Measurements from ENCODE around the gene MLLT10.
"Not testable (repeated sequence)": the region's sequence is repeated elsewhere in the genome, so short reads cannot be mapped to it uniquely, and the experiment has no call there.

MLLT10 gene

DNA sequence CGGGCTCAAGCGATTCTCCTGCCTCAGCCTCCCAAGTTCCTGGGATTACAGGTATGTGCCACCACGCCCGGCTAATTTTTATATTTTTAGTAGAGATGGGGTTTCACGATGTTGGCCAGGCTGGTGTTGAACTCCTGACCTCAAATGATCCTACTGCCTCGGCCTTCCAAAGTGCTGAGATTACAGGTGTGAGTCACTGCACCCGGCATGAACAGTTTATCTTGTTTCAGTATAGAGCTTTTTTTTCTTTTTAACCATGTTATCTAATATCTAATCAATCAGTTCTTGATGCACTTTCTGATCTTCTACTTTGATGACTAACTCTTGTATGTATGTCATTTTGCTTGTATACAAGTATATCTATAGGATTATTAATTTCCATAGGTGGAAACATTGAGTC is 54.1 kb downstream of the MLLT10 start:
- not testable (repeated sequence) for DNase-seq

- DNase-seq: no peak
Observed at GRCh38 chr10:21593986-21594385, 60.0 kb downstream of the MLLT10 start.

- DNase-seq: no peak
Observed at GRCh38 chr10:21599582-21599981, 65.5 kb downstream of the MLLT10 start.

DNA sequence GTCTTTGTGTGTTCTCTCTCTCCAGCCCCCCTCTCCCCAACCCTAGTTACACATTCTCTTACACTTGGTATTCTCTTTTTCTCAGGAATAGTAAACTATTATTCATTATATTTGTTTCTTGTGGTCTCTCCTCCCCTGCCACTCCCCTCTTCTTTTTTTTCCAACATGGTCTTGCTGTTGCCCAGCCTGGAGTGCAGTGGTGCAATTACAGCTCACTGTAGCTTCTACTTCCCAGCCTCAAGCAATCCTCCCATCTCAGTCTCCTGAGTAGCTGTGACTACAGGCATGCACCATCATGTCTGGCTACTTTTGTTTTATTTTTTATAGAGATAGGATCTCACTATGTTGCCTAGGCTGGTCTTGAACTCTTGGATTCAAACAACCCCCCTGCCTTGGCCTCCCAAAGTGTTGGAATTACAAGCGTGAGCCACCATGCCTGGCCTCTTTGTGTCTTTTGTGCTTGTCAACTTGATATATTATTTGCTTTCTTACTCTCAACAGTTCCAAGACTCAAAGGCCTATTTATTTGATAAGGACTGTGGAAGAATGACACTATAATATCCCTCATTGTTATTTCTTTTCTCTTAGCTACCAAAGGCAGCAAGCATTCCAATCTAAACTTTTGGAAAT is 66.9 kb downstream of the MLLT10 start:
- no peak for DNase-seq

DNA sequence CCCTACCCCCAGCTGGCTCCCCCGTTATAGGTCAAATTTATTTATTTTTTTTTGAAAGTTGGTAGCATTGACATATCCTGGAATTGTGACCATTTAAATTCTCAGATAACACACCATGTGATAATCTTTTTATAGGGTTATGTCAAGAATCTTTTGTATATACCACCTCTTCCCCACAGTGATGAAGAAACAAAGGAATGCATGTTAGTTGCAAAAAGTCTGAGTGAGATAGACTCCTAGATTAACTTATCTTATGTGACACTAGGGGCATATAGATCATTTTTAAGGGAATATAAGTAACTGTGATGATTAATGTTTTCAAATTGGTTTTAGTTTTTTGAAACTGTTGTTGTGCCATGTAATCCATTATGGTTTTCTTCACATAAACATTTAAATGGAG is 68.3 kb downstream of the MLLT10 start:
- no peak for DNase-seq

- no peak for DNase-seq
Observed at GRCh38 chr10:21603721-21604120, 69.7 kb downstream of the MLLT10 start.

DNA sequence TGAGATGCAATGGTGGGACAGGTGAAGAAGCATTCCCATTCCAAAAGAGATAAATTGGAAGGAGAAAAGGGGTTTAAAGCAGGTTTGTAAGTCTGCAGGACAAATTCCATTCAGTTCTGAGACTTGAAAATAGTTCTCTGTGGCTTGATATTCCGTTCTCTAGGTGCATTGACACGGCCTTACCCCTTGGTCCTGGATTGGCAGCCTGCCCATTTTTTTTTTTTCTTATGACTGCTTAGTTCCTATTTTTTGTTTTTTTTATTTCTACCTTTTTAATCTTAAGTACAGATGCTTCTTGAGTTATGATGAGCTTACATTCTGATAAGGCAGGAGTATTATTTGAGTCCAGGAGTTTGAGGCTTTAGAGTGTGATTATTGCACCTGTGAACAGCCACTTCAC is 70.6 kb downstream of the MLLT10 start:
- no peak for DNase-seq

DNA sequence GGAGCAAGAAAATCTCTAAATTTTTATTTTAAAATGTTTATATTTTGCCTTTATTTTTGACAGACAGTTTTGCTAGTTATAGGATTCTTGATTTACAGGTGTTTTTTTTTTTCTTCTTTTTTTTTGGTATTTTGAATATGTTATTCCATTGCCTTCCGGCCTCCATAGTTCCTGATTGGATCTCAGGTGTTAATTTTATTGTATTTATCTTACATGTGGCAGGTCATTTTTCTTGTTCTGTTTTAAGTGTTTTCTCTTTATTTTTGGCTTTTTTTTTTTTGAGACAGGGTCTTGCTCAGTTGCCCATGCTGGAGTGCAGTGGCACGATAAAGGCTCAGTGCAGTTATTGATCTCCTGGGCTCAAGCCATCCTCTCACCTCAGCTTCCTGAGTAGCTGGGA is 73.9 kb downstream of the MLLT10 start:
- no peak for DNase-seq

GRCh38 chr10:21614000-21614399 is 80.0 kb downstream of the MLLT10 start:
- DNase-seq: no peak

DNA sequence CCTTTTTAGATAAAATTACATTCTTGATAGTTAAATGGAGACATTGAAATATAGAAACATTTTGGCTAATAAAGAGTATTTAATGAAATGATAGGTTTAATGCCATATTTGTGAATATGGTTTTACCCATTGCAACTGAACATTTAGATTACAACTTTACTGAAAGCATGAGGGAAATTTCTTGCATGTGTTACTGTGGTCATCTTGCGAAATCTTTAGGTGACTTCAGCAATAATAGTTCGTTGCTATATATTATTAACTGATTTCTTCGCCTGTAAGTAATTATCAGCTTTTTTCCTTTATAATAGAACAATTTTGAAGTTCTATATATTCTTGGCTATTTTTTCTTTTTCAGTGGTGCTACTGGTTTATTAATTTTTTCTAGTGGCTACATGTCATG is 83.2 kb downstream of the MLLT10 start:
- no peak for DNase-seq

DNA sequence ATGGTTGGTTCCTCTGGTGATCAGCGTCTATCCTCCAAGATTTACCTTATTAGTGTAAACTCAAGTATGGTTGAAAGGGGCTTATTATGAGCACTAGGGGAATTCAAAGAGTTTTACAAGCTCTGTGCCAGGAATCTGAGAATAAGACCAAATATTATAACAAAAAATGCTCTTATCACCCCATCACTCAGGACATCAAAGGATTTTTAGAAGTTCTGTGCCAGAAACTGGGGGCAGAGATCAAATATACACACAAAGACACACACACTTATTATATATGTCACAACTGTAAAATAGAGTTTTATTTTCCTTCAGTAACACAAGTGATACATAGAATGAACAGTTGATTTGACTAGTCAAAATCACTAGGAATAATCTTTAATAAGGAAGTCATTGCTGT is 89.3 kb downstream of the MLLT10 start:
- no peak for DNase-seq

DNA sequence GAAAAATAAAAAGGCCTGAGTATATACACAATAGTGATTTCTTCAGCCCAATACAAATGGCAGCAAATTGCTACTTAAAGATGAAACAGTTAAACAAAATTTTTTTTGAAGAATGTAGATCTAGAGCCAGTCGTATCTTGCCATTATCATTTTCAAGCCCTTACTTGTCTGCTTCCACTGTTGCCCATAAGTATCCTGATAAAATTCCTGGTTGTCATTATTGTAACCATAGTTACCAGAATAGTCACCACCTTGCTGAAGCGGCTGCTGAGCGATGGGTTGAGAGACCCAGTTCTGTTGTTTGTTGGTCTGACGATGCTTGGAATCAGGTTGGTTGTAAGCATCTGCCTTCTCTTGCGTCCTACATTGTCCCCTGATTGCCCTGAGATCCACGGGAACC is 90.4 kb downstream of the MLLT10 start:
- DNase-seq: not testable (repeated sequence)

- no peak for DNase-seq
Observed at GRCh38 chr10:21624951-21625350, 90.9 kb downstream of the MLLT10 start.

- DNase-seq: no peak
Observed at GRCh38 chr10:21625623-21626229, 91.7 kb downstream of the MLLT10 start.

DNA sequence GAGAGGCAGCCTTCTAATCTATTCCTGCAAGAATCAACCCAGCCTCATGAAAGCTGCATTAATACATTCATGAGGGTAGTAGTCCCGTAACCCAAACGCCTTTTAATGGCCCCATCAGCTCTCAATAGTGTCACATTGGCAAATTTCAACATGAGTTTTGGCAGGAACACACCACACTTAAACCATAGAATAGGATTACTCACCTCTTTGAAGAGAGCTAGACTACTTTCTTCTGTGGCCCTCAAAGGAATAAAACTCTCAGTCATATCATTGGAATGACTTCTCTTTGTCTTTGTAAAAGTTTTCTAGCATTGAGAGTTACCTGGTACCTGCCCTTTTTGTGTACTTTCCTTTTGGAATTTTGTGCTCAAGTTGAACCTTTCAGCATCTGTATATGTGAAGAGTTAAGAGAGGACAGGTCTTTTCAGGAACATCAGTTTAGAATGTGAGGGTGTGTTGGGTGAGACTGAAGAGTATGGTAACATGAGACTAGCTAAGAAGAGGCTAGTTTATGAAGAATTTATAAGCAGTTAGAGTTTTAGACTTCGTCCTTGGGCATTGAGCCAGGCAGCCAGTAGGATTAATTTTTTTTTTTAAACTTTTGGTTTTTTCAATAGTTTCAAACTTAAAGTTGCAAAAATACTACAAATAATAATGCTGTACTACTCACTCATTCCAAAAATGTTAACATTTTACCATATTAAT is 92.6 kb downstream of the MLLT10 start:
- no peak for DNase-seq

DNA sequence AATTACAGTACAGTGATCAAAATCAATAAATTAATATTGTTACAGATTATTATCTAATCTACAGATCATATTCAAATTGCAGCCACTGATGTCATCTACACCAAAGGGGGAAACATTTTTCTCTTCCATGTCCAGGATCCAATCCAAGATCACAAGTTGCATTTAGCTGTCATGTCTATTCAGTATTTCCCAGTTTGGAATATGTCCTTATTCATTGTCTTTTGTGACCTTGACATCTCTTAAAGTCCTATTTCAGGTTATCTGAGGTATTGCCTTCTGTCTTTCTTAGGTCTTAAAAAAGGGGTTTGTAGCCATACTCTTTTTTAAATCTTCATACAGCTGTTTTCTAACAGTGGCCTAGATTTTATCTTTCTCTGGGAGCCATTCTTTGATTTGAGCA is 93.3 kb downstream of the MLLT10 start:
- DNase-seq: no peak

DNA sequence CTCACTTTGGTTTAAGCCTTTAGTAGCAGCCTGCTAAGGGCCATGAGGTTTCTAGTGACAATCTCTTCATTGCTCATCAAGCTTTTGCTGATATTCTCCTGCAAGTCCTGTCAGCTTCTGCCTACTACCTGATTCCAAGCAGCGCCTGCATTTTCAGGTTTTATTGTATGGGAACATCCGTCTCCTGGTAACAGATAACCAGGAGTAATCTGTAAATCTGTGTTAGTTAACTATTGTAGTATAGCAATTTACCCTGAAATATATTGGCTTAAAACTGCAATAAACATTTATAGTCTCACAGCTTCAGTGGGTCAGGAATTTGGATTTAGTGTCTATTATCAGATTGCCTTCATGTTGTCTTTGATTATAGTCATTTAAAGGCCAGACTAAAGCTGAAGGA is 94.0 kb downstream of the MLLT10 start:
- no peak for DNase-seq

- not testable (repeated sequence) for DNase-seq
Observed at GRCh38 chr10:21628645-21629044, 94.6 kb downstream of the MLLT10 start.

GRCh38 chr10:21634599-21635365 is 100.8 kb downstream of the MLLT10 start:
- no peak for DNase-seq

DNA sequence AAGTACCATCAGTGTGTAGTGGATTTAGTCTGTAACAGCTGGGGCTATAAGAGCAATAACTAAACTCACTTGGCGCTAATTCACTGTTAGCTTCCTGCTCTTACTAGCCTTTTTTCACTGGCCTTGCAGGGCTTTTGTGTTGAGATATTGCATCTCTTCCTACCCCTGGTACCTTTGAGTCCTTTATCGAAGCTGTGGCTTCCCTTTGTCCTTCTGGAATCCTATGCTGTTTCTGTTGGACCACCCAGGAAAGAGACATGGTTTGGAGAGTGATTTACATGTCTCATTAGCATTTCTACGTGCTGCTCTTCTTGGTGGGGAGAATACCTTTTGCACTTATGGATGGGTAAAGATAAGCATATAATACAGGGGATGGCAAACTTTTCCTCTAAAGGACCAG is 103.8 kb downstream of the MLLT10 start:
- DNase-seq: no peak

DNA sequence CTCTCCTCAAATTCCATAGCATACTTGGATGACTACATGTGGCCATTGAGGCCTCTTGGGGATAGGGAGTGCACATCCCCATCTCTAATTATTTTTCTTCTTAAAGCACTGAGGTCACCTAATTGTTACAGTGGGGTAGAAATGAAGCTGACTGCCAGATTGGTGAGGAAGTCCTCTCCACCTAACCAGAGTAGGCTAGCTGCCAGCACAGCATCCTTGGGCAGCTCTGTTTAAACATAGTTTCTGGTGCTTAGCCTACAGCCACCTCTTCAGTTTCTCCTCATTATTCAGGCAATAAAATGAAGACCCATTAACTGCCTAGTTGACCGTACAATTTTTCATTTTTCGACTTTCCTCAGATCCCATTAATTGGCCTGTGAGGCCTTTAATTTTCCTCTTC is 104.6 kb downstream of the MLLT10 start:
- no peak for DNase-seq

DNA sequence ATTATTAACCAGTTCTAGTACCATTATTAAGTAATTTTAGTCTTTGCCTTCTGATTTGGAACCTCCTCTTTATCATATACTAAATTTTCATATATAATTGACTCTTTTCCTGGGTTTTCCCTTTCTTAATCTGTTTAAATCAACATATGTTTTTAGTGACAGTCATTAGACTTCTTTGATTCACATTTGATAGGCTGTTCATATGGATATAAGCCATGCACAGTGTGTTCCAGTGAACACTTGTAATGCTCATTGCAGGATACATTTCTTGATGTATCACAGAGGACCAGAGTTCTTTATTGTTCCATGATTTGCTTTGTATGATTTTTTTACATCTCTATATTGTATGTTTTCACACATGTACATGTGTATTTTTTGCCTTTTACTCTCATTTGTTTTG is 114.0 kb downstream of the MLLT10 start:
- DNase-seq: no peak

- DNase-seq: no peak
Observed at GRCh38 chr10:21649454-21649872, 115.4 kb downstream of the MLLT10 start.

- no peak for DNase-seq
Observed at GRCh38 chr10:21650353-21650752, 116.3 kb downstream of the MLLT10 start.

All from NCI-H510A (cell line).